Measurements from ENCODE around the gene TH.

Gene TH

GRCh38 chr11:2190657-2191471, 19.2 kb upstream of the TH start:
- Histone ChIP-seq H3K4me3 (ENCODE audit: low read depth, low read length, poor library complexity, severe bottlenecking) (no peak overlapping the region), H2AFZ (ENCODE audit: low read length) (no peak overlapping the region), H3K4me1 (ENCODE audit: insufficient read depth, low read length, severe bottlenecking) (no peaks in the 10 kb centered on the region), H3K9me2 (ENCODE audit: low read depth, low read length) (no peaks in the 10 kb centered on the region), H3K4me2 (ENCODE audit: low read length) (no peak overlapping the region), H3K36me3 (ENCODE audit: insufficient read depth, low read length) (no peaks in the 10 kb centered on the region), H4K20me1 (ENCODE audit: insufficient read depth, low read length) (no peaks in the 10 kb centered on the region), H3K79me2 (ENCODE audit: insufficient read depth, low read length) (no peaks in the 10 kb centered on the region), H3K9me3 (ENCODE audit: low read length) (no peaks in the 10 kb centered on the region), H3K27ac (ENCODE audit: low read depth, low read length, poor library complexity, severe bottlenecking) (no peak overlapping the region), H3F3A (ENCODE audit: insufficient read depth, low read length) (no peaks in the 10 kb centered on the region), H3K9ac (ENCODE audit: low read length) (no peak overlapping the region), H3K27me3 (ENCODE audit: insufficient read depth, low read length) (no peaks in the 10 kb centered on the region)
- no peak for TF ChIP-seq CTCF (IDR thresholded peaks at IDR 0.05; ENCODE audit: low read length)

- Histone ChIP-seq H2AFZ (ENCODE audit: low read length) (no peak overlapping the region), H3K9me3 (ENCODE audit: low read length) (no peaks in the 10 kb centered on the region), H3K4me2 (ENCODE audit: low read length) (no peak overlapping the region), H3K36me3 (ENCODE audit: insufficient read depth, low read length) (no peaks in the 10 kb centered on the region), H3K27me3 (ENCODE audit: insufficient read depth, low read length) (no peaks in the 10 kb centered on the region), H3K9ac (ENCODE audit: low read length) (no peak overlapping the region), H3F3A (ENCODE audit: insufficient read depth, low read length) (no peaks in the 10 kb centered on the region), H3K9me2 (ENCODE audit: low read depth, low read length) (no peaks in the 10 kb centered on the region), H3K4me1 (ENCODE audit: insufficient read depth, low read length, severe bottlenecking) (no peaks in the 10 kb centered on the region), H4K20me1 (ENCODE audit: insufficient read depth, low read length) (no peaks in the 10 kb centered on the region), H3K27ac (ENCODE audit: low read depth, low read length, poor library complexity, severe bottlenecking) (no peak overlapping the region), H3K4me3 (ENCODE audit: low read depth, low read length, poor library complexity, severe bottlenecking) (no peak overlapping the region), H3K79me2 (ENCODE audit: insufficient read depth, low read length) (no peaks in the 10 kb centered on the region)
- no peak for TF ChIP-seq EZH2 (IDR thresholded peaks at IDR 0.05; ENCODE audit: borderline replicate concordance, low read length)
- TF ChIP-seq CTCF (IDR thresholded peaks at IDR 0.05; ENCODE audit: low read length): no peak
Observed at GRCh38 chr11:2189938-2190656, 18.5 kb upstream of the TH start.

DNA sequence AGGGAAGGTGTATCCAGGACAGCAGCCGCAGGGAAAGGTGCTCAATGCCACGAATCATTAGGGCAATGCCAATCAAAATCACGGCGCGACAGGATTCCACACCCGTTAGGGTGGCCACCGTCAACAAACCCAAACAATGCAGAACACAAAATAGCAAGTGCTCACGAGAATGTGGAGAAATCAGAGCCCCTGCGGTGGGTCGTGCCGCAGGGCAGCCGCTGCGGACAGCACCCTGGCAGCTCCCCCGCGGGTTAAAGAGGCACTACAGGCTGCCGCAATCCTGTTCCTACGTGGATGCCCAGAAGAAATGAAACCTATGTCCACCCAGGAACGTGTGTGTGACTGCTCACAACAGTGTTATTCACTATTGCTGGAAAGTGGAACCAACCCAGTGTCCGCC, 17.1 kb upstream of the TH start:
- H3F3A ChIP-seq (ENCODE audit: insufficient read depth, low read length): no peaks in the 10 kb centered on the region
- no peak overlapping the region for H3K27ac ChIP-seq (ENCODE audit: low read depth, low read length, poor library complexity, severe bottlenecking)
- H3K9ac ChIP-seq (ENCODE audit: low read length): no peak overlapping the region
- H3K36me3 ChIP-seq (ENCODE audit: insufficient read depth, low read length): no peaks in the 10 kb centered on the region
- no peaks in the 10 kb centered on the region for H3K27me3 ChIP-seq (ENCODE audit: insufficient read depth, low read length)
- H4K20me1 ChIP-seq (ENCODE audit: insufficient read depth, low read length): no peaks in the 10 kb centered on the region
- H3K79me2 ChIP-seq (ENCODE audit: insufficient read depth, low read length): no peaks in the 10 kb centered on the region
- no peaks in the 10 kb centered on the region for H3K9me2 ChIP-seq (ENCODE audit: low read depth, low read length)
- no peak overlapping the region for H3K4me2 ChIP-seq (ENCODE audit: low read length)
- no peaks in the 10 kb centered on the region for H3K4me1 ChIP-seq (ENCODE audit: insufficient read depth, low read length, severe bottlenecking)
- H3K9me3 ChIP-seq (ENCODE audit: low read length): no peaks in the 10 kb centered on the region
- H3K4me3 ChIP-seq (ENCODE audit: low read depth, low read length, poor library complexity, severe bottlenecking): no peak overlapping the region
- H2AFZ ChIP-seq (ENCODE audit: low read length): no peak overlapping the region
- TF ChIP-seq CTCF (IDR thresholded peaks at IDR 0.05; ENCODE audit: low read length) (no peak), EZH2 (IDR thresholded peaks at IDR 0.05; ENCODE audit: borderline replicate concordance, low read length) (no peak)
